ELF-1 (cell line): Measurements from ENCODE around the gene DSE.

Experiments
- DNase-seq: peaks from one replicate; pipeline ENCODE4 v3.0.0-alpha.2; 2016; ENCODE audit warnings: low read depth, low spot score

Gene DSE

GRCh38 chr6:116476002-116476678 is 105.4 kb downstream of the DSE start:
- no peak for DNase-seq

- no peak for DNase-seq
These were observed 112.0 kb downstream of the DSE start for GRCh38 chr6:116482780-116483179.

- no peak for DNase-seq
These were observed 112.9 kb downstream of the DSE start for GRCh38 chr6:116483616-116484015.

DNA sequence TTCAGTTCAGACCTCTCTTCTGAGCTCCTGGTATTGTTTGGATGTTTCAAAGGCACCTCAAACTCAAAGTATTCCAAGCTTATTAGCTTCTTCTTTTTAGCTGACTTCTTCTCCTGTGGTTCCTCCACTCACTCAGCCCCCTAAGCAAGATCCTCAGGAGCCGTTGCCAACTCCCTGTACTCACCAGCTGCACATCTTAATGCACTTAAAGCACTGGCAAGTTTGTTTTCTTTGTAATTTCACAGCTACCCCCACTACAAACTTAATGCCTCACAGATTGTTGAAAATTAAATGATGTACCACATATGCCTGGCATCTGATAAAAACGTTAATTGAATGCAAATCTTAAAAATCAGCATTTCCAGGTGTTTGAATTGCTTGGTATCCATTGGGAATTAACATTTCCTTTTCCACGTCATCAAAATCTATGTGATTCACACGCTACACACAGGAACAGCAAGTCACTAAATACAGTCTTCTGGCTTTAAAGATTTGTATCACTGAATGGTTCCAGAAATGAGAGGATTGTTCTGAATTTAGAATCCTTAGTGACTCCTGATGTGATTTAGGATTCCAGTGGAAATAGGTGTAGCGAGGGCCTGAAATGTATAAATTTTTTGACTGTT is 114.9 kb downstream of the DSE start:
- no peak for DNase-seq

DNA sequence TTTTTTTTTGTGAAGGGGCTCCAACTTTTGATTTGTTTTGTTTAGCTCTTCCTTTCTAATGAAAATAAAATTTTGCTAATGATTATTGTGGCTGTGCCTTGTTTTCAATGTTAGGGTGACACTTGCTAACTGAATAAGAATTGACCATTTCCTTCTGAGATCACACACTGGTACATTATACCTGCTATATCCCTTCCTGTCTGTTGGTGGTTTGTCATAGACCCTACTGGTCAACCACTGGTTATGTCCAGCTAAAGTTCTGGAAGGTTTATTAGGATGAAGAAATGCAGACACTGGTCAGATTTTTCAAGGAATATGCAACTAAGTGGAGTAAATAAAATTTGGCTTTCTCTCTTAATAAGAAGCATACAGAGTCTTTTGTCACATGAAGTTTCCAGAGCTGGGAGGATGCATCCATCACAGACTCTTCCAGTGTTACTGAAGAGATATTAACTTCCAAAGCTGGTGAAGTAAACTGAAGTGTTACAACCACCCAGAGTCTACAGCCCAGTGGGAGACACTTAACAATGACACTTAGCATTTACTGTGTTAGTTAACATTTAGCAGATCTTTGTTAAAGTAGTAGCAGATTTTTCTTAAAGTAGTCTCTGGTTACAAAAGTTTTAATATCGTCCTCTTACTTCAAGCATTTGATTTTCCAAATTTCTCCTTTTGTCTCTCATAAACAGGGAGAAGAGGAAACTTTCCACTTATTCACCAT is 121.0 kb downstream of the DSE start:
- no peak for DNase-seq

DNA sequence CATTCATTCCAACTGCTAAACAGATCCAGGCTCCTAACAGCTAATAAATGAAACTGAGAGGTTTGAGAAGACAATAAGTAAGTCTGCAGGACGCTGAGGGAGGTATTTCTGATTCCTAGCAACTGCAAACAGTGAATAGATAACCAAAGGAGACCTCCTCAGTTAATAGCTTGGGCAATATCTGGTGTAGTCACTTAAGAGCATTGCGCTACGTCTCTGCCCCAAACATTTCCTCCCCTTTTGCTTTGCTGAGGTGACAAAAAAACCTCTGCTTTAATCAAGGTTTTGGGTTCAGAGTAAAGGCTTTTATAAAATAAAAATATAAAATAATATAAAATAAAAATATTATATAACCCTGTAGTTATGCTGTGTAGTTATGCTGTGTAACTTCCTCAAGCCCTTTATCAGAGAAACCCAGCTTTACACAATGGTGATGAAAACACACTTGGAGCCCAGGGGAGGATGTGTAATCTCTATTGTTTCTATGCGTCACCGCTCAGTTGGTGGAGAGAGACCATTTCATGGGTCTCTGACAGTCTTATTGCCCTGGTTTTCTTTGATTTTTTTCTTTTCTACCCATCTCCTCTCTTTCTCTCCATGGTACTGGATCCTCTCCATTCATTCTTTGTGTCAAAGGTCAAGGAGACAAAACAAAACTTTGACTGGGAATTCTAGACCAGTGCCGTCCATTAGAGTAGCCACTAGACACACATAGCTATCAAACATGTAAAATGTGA is 121.8 kb downstream of the DSE start:
- no peak for DNase-seq
